ENCODE data around the gene PRXL2B. TPM values are rescaled to one million over a fixed set of nuclear protein-coding genes. Genes with fewer than 3 reads are reported as not detected.
A peak's percentile ranks its signal among the peaks of the same experiment; 100 is the strongest.

The PRXL2B gene
- total and polyA plus RNA-seq, 7 experiments from 2014 or later, result 12.3 to 37.0 (median 26.5) TPM

- peaks cover 0 to 16% (median 15%) of the 10 kb centered on the region in 7 donors for H3K4me1 Mint-ChIP-seq
- intact Hi-C loops (cut with micrococcal nuclease), result no loop called here
- H3K27me3 Mint-ChIP-seq, result peaks cover 17 to 32% (median 31%) of the 10 kb centered on the region in 5 donors
- peak in 1 of 9 donors; percentile 5 for DNase-seq
- ChIA-PET CTCF (no interaction called here), POLR2A (interaction anchor here (0.5 kb wide), 1 partner anchor 32 kb away, joined by 3 read pairs; no protein-coding TSS in a partner anchor)
- H3K27me3 ChIP-seq (ENCODE audit: control insufficient read depth in 2 of 2, insufficient read depth in 2 of 2, low read length in 2 of 2), result peaks cover 0 to 6% of the 10 kb centered on the region in 2 donors
- peaks cover 0 to 15% (median 0%) of the 10 kb centered on the region in 11 donors for H3K9me3 Mint-ChIP-seq
- no peaks in the 10 kb centered on the region for H3K36me3 ChIP-seq (ENCODE audit: control insufficient read depth in 2 of 3, insufficient read depth in 3 of 3, low read length in 3 of 3)
- no peak for ATAC-seq
- no peak overlapping the region for H3K27ac ChIP-seq (ENCODE audit: low read depth, low read length)
- no peaks in the 10 kb centered on the region for H3K9me3 ChIP-seq (ENCODE audit: control insufficient read depth in 2 of 3, low read length in 3 of 3)
- no peaks in the 10 kb centered on the region for H3K4me1 ChIP-seq (ENCODE audit: control insufficient read depth in 2 of 2, insufficient read depth in 2 of 2, low read length in 2 of 2)
- H3K4me3 ChIP-seq (ENCODE audit: low read length), result no peak overlapping the region
- H3K27ac Mint-ChIP-seq, result peak overlapping the region in 1 of 9 donors; percentile 59
- peak overlapping the region in 1 of 10 donors; percentile 72 for H3K4me3 Mint-ChIP-seq
- peaks cover 0 to 15% (median 0%) of the 10 kb centered on the region in 5 donors for H3K36me3 Mint-ChIP-seq
These were observed 44.8 kb downstream of the PRXL2B start for GRCh38 chr1:2631136-2632050.

GRCh38 chr1:2632051-2632430 lies 45.5 kb downstream of the PRXL2B start:
- Mint-ChIP-seq H3K27ac (peak overlapping the region in 1 of 9 donors; percentile 38), H3K9me3 (peaks cover 0 to 19% (median 0%) of the 10 kb centered on the region in 11 donors), H3K4me1 (peaks cover 0 to 18% (median 15%) of the 10 kb centered on the region in 7 donors), H3K4me3 (no peak overlapping the region), H3K27me3 (peaks cover 11 to 26% (median 25%) of the 10 kb centered on the region in 5 donors), H3K36me3 (peaks cover 0 to 18% (median 0%) of the 10 kb centered on the region in 5 donors)
- ATAC-seq (no peak), DNase-seq (peak in 1 of 9 donors; percentile 1)
- no peaks in the 10 kb centered on the region for H3K9me3 ChIP-seq (ENCODE audit: control insufficient read depth in 2 of 3, low read length in 3 of 3)
- H3K27ac ChIP-seq (ENCODE audit: low read depth, low read length), result no peak overlapping the region
- no peak overlapping the region for H3K4me3 ChIP-seq (ENCODE audit: low read length)
- ChIA-PET POLR2A (interaction anchor here (1.3 kb wide), 1 partner anchor 47 kb away, joined by 4 read pairs; no protein-coding TSS in a partner anchor), CTCF (no interaction called here)
- H3K27me3 ChIP-seq (ENCODE audit: control insufficient read depth in 2 of 2, insufficient read depth in 2 of 2, low read length in 2 of 2), result peaks cover 0 to 6% of the 10 kb centered on the region in 2 donors
- no peaks in the 10 kb centered on the region for H3K36me3 ChIP-seq (ENCODE audit: control insufficient read depth in 2 of 3, insufficient read depth in 3 of 3, low read length in 3 of 3)
- no peaks in the 10 kb centered on the region for H3K4me1 ChIP-seq (ENCODE audit: control insufficient read depth in 2 of 2, insufficient read depth in 2 of 2, low read length in 2 of 2)
- intact Hi-C loops (cut with micrococcal nuclease), result no loop called here

- peak in 1 of 9 donors; percentile 5 for DNase-seq
- Mint-ChIP-seq H3K27ac (peak within 1 kb of the TSS in 1 of 9 donors; percentile 38), H3K9me3 (peaks cover 0 to 22% (median 0%) of the 10 kb centered on the region in 11 donors), H3K4me1 (peaks cover 0 to 16% (median 8%) of the 10 kb centered on the region in 7 donors), H3K4me3 (no peak within 1 kb of the TSS), H3K36me3 (peaks cover 0 to 18% (median 0%) of the 10 kb centered on the region in 5 donors), H3K27me3 (peaks cover 4 to 20% (median 19%) of the 10 kb centered on the region in 5 donors)
- Histone ChIP-seq H3K4me1 (ENCODE audit: control insufficient read depth in 2 of 2, insufficient read depth in 2 of 2, low read length in 2 of 2) (no peaks in the 10 kb centered on the region), H3K9me3 (ENCODE audit: control insufficient read depth in 2 of 3, low read length in 3 of 3) (no peaks in the 10 kb centered on the region), H3K27me3 (ENCODE audit: control insufficient read depth in 2 of 2, insufficient read depth in 2 of 2, low read length in 2 of 2) (peaks cover 0 to 6% of the 10 kb centered on the region in 2 donors), H3K27ac (ENCODE audit: low read depth, low read length) (no peak within 1 kb of the TSS), H3K36me3 (ENCODE audit: control insufficient read depth in 2 of 3, insufficient read depth in 3 of 3, low read length in 3 of 3) (no peaks in the 10 kb centered on the region), H3K4me3 (ENCODE audit: low read length) (no peak within 1 kb of the TSS)
- ATAC-seq, result no peak
- intact Hi-C loops (cut with micrococcal nuclease), result no loop called here
- POLR2A ChIA-PET, result interaction anchor here (1.3 kb wide), 1 partner anchor 48 kb away, joined by 4 read pairs; no protein-coding TSS in a partner anchor
- CTCF ChIA-PET, result no interaction called here
These were observed 46.2 kb downstream of the PRXL2B start, which contains the start of gene MMEL1 for GRCh38 chr1:2632561-2633361. TSS of gene MMEL1 (minus strand) at chr1:2633016. CDS start at chr1:2629484, 3,532 bp downstream.

GRCh38 chr1:2633366-2633935 lies 46.9 kb downstream of the PRXL2B start:
- H3K36me3 Mint-ChIP-seq, result peaks cover 0 to 18% (median 0%) of the 10 kb centered on the region in 5 donors
- CTCF ChIA-PET, result no interaction called here
- H3K9me3 Mint-ChIP-seq, result peaks cover 0 to 22% (median 0%) of the 10 kb centered on the region in 11 donors
- H3K4me3 Mint-ChIP-seq, result no peak overlapping the region
- H3K27me3 ChIP-seq (ENCODE audit: control insufficient read depth in 2 of 2, insufficient read depth in 2 of 2, low read length in 2 of 2), result peaks cover 0 to 6% of the 10 kb centered on the region in 2 donors
- H3K4me1 ChIP-seq (ENCODE audit: control insufficient read depth in 2 of 2, insufficient read depth in 2 of 2, low read length in 2 of 2), result no peaks in the 10 kb centered on the region
- no peaks in the 10 kb centered on the region for H3K9me3 ChIP-seq (ENCODE audit: control insufficient read depth in 2 of 3, low read length in 3 of 3)
- H3K27ac Mint-ChIP-seq, result no peak overlapping the region
- H3K27me3 Mint-ChIP-seq, result peaks cover 4 to 19% (median 15%) of the 10 kb centered on the region in 5 donors
- H3K36me3 ChIP-seq (ENCODE audit: control insufficient read depth in 2 of 3, insufficient read depth in 3 of 3, low read length in 3 of 3), result no peaks in the 10 kb centered on the region
- ATAC-seq (no peak), DNase-seq (no peak)
- H3K27ac ChIP-seq (ENCODE audit: low read depth, low read length), result no peak overlapping the region
- peaks cover 0 to 22% (median 11%) of the 10 kb centered on the region in 7 donors for H3K4me1 Mint-ChIP-seq
- intact Hi-C loops (cut with micrococcal nuclease), result no loop called here
- no peak overlapping the region for H3K4me3 ChIP-seq (ENCODE audit: low read length)
- POLR2A ChIA-PET, result interaction anchor here (1.3 kb wide), 1 partner anchor 48 kb away, joined by 4 read pairs; no protein-coding TSS in a partner anchor

- DNase-seq, result no peak
- CTCF ChIA-PET, result no interaction called here
- intact Hi-C loops (cut with micrococcal nuclease), result no loop called here
These were observed 47.4 kb downstream of the PRXL2B start for GRCh38 chr1:2633936-2634491.

More at GRCh38 chr1:2633936-2634491, 47.4 kb downstream of the PRXL2B start:
- Mint-ChIP-seq H3K27ac (no peak overlapping the region), H3K4me1 (peaks cover 0 to 22% (median 11%) of the 10 kb centered on the region in 7 donors), H3K27me3 (peaks cover 4 to 19% (median 15%) of the 10 kb centered on the region in 5 donors), H3K4me3 (no peak overlapping the region), H3K36me3 (peaks cover 0 to 18% (median 0%) of the 10 kb centered on the region in 5 donors), H3K9me3 (peaks cover 0 to 22% (median 0%) of the 10 kb centered on the region in 11 donors)
- Histone ChIP-seq H3K27ac (ENCODE audit: low read depth, low read length) (no peak overlapping the region), H3K36me3 (ENCODE audit: control insufficient read depth in 2 of 3, insufficient read depth in 3 of 3, low read length in 3 of 3) (no peaks in the 10 kb centered on the region), H3K4me3 (ENCODE audit: low read length) (no peak overlapping the region), H3K27me3 (ENCODE audit: control insufficient read depth in 2 of 2, insufficient read depth in 2 of 2, low read length in 2 of 2) (peaks cover 0 to 6% of the 10 kb centered on the region in 2 donors), H3K4me1 (ENCODE audit: control insufficient read depth in 2 of 2, insufficient read depth in 2 of 2, low read length in 2 of 2) (no peaks in the 10 kb centered on the region), H3K9me3 (ENCODE audit: control insufficient read depth in 2 of 3, low read length in 3 of 3) (no peaks in the 10 kb centered on the region)
- POLR2A ChIA-PET, result no interaction called here
- ATAC-seq, result no peak

All from naive thymus-derived CD4-positive, alpha-beta T cell (primary cell).